ENCODE data around the gene METTL27.

Gene METTL27

GRCh38 chr7:73876361-73876760 is 34.0 kb upstream of the METTL27 start:
- Histone ChIP-seq H4K20me1 (ENCODE audit: insufficient read depth, low read length, poor library complexity, severe bottlenecking) (no peaks in the 10 kb centered on the region), H3K4me3 (ENCODE audit: low read length, poor library complexity, severe bottlenecking) (no peak overlapping the region), H2AFZ (ENCODE audit: low read length) (no peak overlapping the region), H3F3A (ENCODE audit: low read depth) (no peaks in the 10 kb centered on the region), H3K4me1 (ENCODE audit: insufficient read depth, low read length, poor library complexity, severe bottlenecking) (no peaks in the 10 kb centered on the region), H3K27me3 (ENCODE audit: insufficient read depth, low read length, poor library complexity, severe bottlenecking) (no peaks in the 10 kb centered on the region), H3K9me2 (replicated peaks; ENCODE audit: low read depth, low read length) (no peaks in the 10 kb centered on the region), H3K4me2 (ENCODE audit: low read depth, low read length, poor library complexity, severe bottlenecking) (no peak overlapping the region), H3K9me3 (ENCODE audit: insufficient read depth, low read depth, low read length) (no peaks in the 10 kb centered on the region), H3K36me3 (ENCODE audit: insufficient read depth, low read length) (no peaks in the 10 kb centered on the region), H3K79me2 (ENCODE audit: insufficient read depth, low read length) (no peaks in the 10 kb centered on the region), H3K9ac (ENCODE audit: low read depth, low read length, poor library complexity, severe bottlenecking) (no peak overlapping the region)
- TF ChIP-seq CTCF (conservative IDR thresholded peaks at IDR 0.05; ENCODE audit: low read length) (no peak), EZH2phosphoT487 (IDR thresholded peaks at IDR 0.05; ENCODE audit: borderline replicate concordance) (no peak)

GRCh38 chr7:73872056-73872908 is 30.0 kb upstream of the METTL27 start:
- Histone ChIP-seq H3K9me2 (replicated peaks; ENCODE audit: low read depth, low read length) (no peaks in the 10 kb centered on the region), H2AFZ (ENCODE audit: low read length) (no peak overlapping the region), H4K20me1 (ENCODE audit: insufficient read depth, low read length, poor library complexity, severe bottlenecking) (no peaks in the 10 kb centered on the region), H3K36me3 (ENCODE audit: insufficient read depth, low read length) (no peaks in the 10 kb centered on the region), H3K4me2 (ENCODE audit: low read depth, low read length, poor library complexity, severe bottlenecking) (no peak overlapping the region), H3K4me1 (ENCODE audit: insufficient read depth, low read length, poor library complexity, severe bottlenecking) (no peaks in the 10 kb centered on the region), H3F3A (ENCODE audit: low read depth) (no peaks in the 10 kb centered on the region), H3K9ac (ENCODE audit: low read depth, low read length, poor library complexity, severe bottlenecking) (no peak overlapping the region), H3K4me3 (ENCODE audit: low read length, poor library complexity, severe bottlenecking) (no peak overlapping the region), H3K27me3 (ENCODE audit: insufficient read depth, low read length, poor library complexity, severe bottlenecking) (no peaks in the 10 kb centered on the region), H3K9me3 (ENCODE audit: insufficient read depth, low read depth, low read length) (no peaks in the 10 kb centered on the region), H3K79me2 (ENCODE audit: insufficient read depth, low read length) (no peaks in the 10 kb centered on the region)
- TF ChIP-seq CTCF (conservative IDR thresholded peaks at IDR 0.05; ENCODE audit: low read length): no peak
- no peak for TF ChIP-seq EZH2phosphoT487 (IDR thresholded peaks at IDR 0.05; ENCODE audit: borderline replicate concordance)

GRCh38 chr7:73871163-73872011 is 29.1 kb upstream of the METTL27 start:
- Histone ChIP-seq H3K36me3 (ENCODE audit: insufficient read depth, low read length) (no peaks in the 10 kb centered on the region), H3K9ac (ENCODE audit: low read depth, low read length, poor library complexity, severe bottlenecking) (no peak overlapping the region), H4K20me1 (ENCODE audit: insufficient read depth, low read length, poor library complexity, severe bottlenecking) (no peaks in the 10 kb centered on the region), H3K9me2 (replicated peaks; ENCODE audit: low read depth, low read length) (no peaks in the 10 kb centered on the region), H3F3A (ENCODE audit: low read depth) (no peaks in the 10 kb centered on the region), H3K27me3 (ENCODE audit: insufficient read depth, low read length, poor library complexity, severe bottlenecking) (no peaks in the 10 kb centered on the region), H3K4me3 (ENCODE audit: low read length, poor library complexity, severe bottlenecking) (no peak overlapping the region), H3K79me2 (ENCODE audit: insufficient read depth, low read length) (no peaks in the 10 kb centered on the region), H3K4me2 (ENCODE audit: low read depth, low read length, poor library complexity, severe bottlenecking) (no peak overlapping the region), H3K4me1 (ENCODE audit: insufficient read depth, low read length, poor library complexity, severe bottlenecking) (no peaks in the 10 kb centered on the region), H3K9me3 (ENCODE audit: insufficient read depth, low read depth, low read length) (no peaks in the 10 kb centered on the region), H2AFZ (ENCODE audit: low read length) (no peak overlapping the region)
- TF ChIP-seq EZH2phosphoT487 (IDR thresholded peaks at IDR 0.05; ENCODE audit: borderline replicate concordance) (no peak), CTCF (conservative IDR thresholded peaks at IDR 0.05; ENCODE audit: low read length) (no peak)

All from Loucy (cell line).